Thoracic aorta (tissue), 2 donors: ENCODE measurements around the gene TRA2A. TPM values are rescaled to one million over a fixed set of nuclear protein-coding genes. Genes with fewer than 3 reads are reported as not detected.

Experiments
- ATAC-seq: fragments of 150-250 bp; one replicate; pipeline ENCODE4 v1.8.0; 2017; ENCODE audit warnings: low read depth; ENCODE audit not compliant: insufficient number of reproducible peaks, low FRiP score
- DNase-seq: peaks from one replicate; pipeline ENCODE4 v3.0.0-alpha.2; 2020; ENCODE audit warnings: low spot score
- H3K27ac ChIP-seq, 2 donors: fragments of 200-600 bp; sonication (generic); 1 replicate in 1 of 2; 2 replicates in 1 of 2; pipeline ENCODE4 v1.5.1; 2016; ENCODE audit warnings: mild to moderate bottlenecking in 2 of 2, moderate library complexity in 2 of 2
- H3K27me3 ChIP-seq: fragments of 200-600 bp; sonication (generic); replicated peaks from 2 replicates; pipeline ENCODE4 v1.6.0; 2016; ENCODE audit warnings: mild to moderate bottlenecking; ENCODE audit not compliant: insufficient read depth
- H3K36me3 ChIP-seq: fragments of 200-600 bp; sonication (generic); one replicate; pipeline ENCODE4 v1.5.1; 2016
- H3K4me1 ChIP-seq, 2 donors: fragments of 200-600 bp; sonication (generic); 1 replicate in 1 of 2; 2 replicates in 1 of 2; pipeline versions ENCODE4 v1.5.1 to v1.6.0; 2016; ENCODE audit warnings: low read depth in 2 of 2, mild to moderate bottlenecking in 1 of 2; ENCODE audit not compliant: control insufficient read depth in 1 of 2
- H3K4me3 ChIP-seq: fragments of 200-600 bp; sonication (generic); 2 replicates; pipeline ENCODE4 v1.5.1; 2016; ENCODE audit warnings: mild to moderate bottlenecking
- H3K9me3 ChIP-seq: fragments of 200-600 bp; sonication (generic); 2 replicates; pipeline ENCODE4 v1.5.1; 2016
- CTCF ChIP-seq: fragments of 200-600 bp; sonication (generic); IDR thresholded peaks from one replicate; pipeline ENCODE4 v1.5.1; 2019; ENCODE audit warnings: antibody characterized with exemption
- total RNA-seq, 2 donors: library from RNA; depleted of rRNA; stranded (reverse); fragments of >200 nt; gene quantifications; one replicate each; pipeline versions ENCODE4 v1.1.0 to v1.2.3, GENCODE V29; 2016

The TRA2A gene
- 10 to 100 TPM; 23.0 to 55.0 TPM for total RNA-seq

DNA sequence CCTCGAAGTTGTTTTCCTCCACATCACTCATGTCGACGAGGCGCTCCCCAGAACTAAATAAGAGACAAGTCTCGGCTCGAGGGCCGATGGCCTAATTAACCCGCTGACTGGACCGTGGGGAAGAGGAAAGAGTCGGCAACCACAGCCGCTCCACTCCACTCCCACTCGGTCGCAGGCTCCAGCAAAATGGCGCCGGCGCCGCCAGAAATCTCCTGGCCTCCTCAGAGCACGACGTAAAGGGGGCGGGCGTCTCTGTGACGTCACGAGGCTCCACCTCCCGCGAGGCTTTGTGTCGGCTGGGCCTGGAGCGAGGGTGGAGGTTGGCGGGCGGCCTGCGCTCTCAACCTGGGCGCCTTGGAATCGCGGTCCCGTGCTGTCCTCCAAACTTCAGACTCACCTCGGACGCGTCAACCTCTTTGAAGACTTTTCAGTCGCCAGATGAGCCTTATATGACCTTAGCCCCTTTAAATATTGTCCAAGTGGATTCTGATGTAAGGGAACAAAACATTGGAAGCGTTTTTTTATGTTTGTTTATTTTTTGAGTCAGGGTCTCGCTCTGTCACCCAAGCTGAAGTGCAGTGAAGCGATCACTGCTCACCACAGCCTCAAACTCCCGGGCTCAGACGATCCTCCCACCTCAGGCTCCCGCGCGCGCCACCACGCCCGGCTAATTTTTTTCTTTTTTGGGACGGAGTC lies at the start of gene TRA2A:
Gene TRA2A, minus strand, starts transcription at position 188 of the 696 bp plus-strand sequence. Its CDS starts 157 bp downstream, at position 31.
- DNase-seq (peak; percentile 91), ATAC-seq (peak; percentile 99)
- Histone ChIP-seq H3K9me3 (no peaks in the 10 kb centered on the region), H3K4me1 (peaks cover 29 to 38% of the 10 kb centered on the region in 2 donors), H3K27ac (peak within 1 kb of the TSS; percentile 92 to 98), H3K27me3 (no peaks in the 10 kb centered on the region), H3K36me3 (no peaks in the 10 kb centered on the region), H3K4me3 (peak within 1 kb of the TSS; percentile 99)
- TF ChIP-seq CTCF, result no peak

- Histone ChIP-seq H3K9me3 (no peaks in the 10 kb centered on the region), H3K4me1 (no peaks in the 10 kb centered on the region), H3K36me3 (no peaks in the 10 kb centered on the region), H3K4me3 (no peak overlapping the region), H3K27ac (no peak overlapping the region), H3K27me3 (peaks cover 4% of the 10 kb centered on the region)
- ATAC-seq (peak; percentile 92), DNase-seq (peak; percentile 6)
- peak; percentile 81 for TF ChIP-seq CTCF
Measured at GRCh38 chr7:23570592-23571200, 38.9 kb upstream of the TRA2A start.

- no peak overlapping the region for H3K4me3 ChIP-seq
Measured at GRCh38 chr7:23558303-23558702, 26.5 kb upstream of the TRA2A start.

GRCh38 chr7:23547662-23548061 lies 15.9 kb upstream of the TRA2A start:
- ATAC-seq (no peak), DNase-seq (no peak)
- no peaks in the 10 kb centered on the region for H3K9me3 ChIP-seq
- no peaks in the 10 kb centered on the region for H3K36me3 ChIP-seq
- no peaks in the 10 kb centered on the region for H3K4me1 ChIP-seq
- H3K27me3 ChIP-seq, result no peaks in the 10 kb centered on the region
- no peak overlapping the region for H3K4me3 ChIP-seq
- no peak overlapping the region for H3K27ac ChIP-seq
- TF ChIP-seq CTCF, result no peak

More at GRCh38 chr7:23558303-23558702, 26.5 kb upstream of the TRA2A start:
- TF ChIP-seq CTCF, result no peak
- Histone ChIP-seq H3K36me3 (no peaks in the 10 kb centered on the region), H3K9me3 (no peaks in the 10 kb centered on the region), H3K4me1 (no peaks in the 10 kb centered on the region), H3K27me3 (no peaks in the 10 kb centered on the region), H3K27ac (no peak overlapping the region)
- DNase-seq, result no peak
- ATAC-seq, result no peak

- TF ChIP-seq CTCF, result peak; percentile 91
- Histone ChIP-seq H3K4me1 (no peaks in the 10 kb centered on the region), H3K27me3 (no peaks in the 10 kb centered on the region), H3K9me3 (no peaks in the 10 kb centered on the region), H3K4me3 (no peak overlapping the region), H3K27ac (no peak overlapping the region), H3K36me3 (no peaks in the 10 kb centered on the region)
- ATAC-seq (peak; percentile 71), DNase-seq (no peak)
Measured at GRCh38 chr7:23546897-23547572, 15.3 kb upstream of the TRA2A start.
